Measurements from ENCODE around the gene NTN3. TPM values are rescaled to one million over a fixed set of nuclear protein-coding genes. Genes with fewer than 3 reads are reported as not detected.
A peak's percentile ranks its signal among the peaks of the same experiment; 100 is the strongest.

NTN3 gene
- total RNA-seq, 1 experiment from 2014 or later: 0.39 TPM

DNA sequence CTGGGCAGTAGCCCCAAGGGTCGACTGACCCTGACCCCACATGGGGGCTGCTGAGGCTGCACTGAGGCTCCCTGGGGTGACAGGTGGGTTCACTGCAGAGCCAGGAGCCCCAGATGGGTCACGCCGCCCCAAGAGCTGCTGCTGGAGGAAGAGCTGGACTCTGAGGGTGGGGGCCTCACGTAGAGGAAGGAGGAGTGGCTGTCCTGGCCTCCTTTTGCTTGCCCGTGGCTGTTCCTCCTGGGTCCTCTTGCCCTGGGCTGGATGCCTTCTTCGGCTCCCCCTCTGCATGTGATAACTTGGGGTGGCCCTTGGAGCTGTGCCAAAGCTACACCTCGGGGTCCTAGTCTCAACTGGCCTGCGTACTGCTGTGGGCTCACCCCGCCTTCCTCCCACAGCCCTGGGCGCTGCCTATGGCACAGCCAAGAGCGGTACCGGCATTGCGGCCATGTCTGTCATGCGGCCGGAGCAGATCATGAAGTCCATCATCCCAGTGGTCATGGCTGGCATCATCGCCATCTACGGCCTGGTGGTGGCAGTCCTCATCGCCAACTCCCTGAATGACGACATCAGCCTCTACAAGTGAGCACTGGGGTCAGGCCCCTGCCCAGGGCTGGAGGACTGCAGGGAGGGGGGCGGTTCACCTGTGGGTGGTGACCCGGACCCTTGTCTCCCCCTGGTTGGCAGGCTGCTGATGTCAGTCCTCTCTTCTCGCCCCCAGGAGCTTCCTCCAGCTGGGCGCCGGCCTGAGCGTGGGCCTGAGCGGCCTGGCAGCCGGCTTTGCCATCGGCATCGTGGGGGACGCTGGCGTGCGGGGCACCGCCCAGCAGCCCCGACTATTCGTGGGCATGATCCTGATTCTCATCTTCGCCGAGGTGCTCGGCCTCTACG is 48.0 kb downstream of the NTN3 start:
- Histone ChIP-seq H3K36me3 (ENCODE audit: control insufficient read depth, insufficient read depth, low read length) (peaks cover 5% of the 10 kb centered on the region), H3K4me1 (peaks cover 32% of the 10 kb centered on the region), H3K9me3 (no peaks in the 10 kb centered on the region), H3K27me3 (replicated peaks; ENCODE audit: control insufficient read depth, insufficient read depth, low read length) (no peaks in the 10 kb centered on the region), H3K4me3 (ENCODE audit: low read depth, low read length) (no peak overlapping the region)
- intact Hi-C loops (cut with micrococcal nuclease; ENCODE audit: unreplicated experiment): no loop called here
- H3K9me3 Mint-ChIP-seq (ENCODE audit: unreplicated experiment): no peaks in the 10 kb centered on the region
- no peaks in the 10 kb centered on the region for H3K27me3 Mint-ChIP-seq (ENCODE audit: insufficient read depth, unreplicated experiment)
- peak overlapping the region; percentile 87 for H3K4me3 Mint-ChIP-seq (ENCODE audit: unreplicated experiment)
- H3K36me3 Mint-ChIP-seq (ENCODE audit: insufficient read depth, unreplicated experiment): peaks cover 68% of the 10 kb centered on the region
- no TSS peak for BruUV-seq (replicated peaks)
- peak overlapping the region; percentile 89 for H3K27ac Mint-ChIP-seq (ENCODE audit: unreplicated experiment)
- no peak for DNase-seq
- H3K4me1 Mint-ChIP-seq (ENCODE audit: low read depth, unreplicated experiment): peaks cover 39% of the 10 kb centered on the region
- TF ChIP-seq, protein P1, sequence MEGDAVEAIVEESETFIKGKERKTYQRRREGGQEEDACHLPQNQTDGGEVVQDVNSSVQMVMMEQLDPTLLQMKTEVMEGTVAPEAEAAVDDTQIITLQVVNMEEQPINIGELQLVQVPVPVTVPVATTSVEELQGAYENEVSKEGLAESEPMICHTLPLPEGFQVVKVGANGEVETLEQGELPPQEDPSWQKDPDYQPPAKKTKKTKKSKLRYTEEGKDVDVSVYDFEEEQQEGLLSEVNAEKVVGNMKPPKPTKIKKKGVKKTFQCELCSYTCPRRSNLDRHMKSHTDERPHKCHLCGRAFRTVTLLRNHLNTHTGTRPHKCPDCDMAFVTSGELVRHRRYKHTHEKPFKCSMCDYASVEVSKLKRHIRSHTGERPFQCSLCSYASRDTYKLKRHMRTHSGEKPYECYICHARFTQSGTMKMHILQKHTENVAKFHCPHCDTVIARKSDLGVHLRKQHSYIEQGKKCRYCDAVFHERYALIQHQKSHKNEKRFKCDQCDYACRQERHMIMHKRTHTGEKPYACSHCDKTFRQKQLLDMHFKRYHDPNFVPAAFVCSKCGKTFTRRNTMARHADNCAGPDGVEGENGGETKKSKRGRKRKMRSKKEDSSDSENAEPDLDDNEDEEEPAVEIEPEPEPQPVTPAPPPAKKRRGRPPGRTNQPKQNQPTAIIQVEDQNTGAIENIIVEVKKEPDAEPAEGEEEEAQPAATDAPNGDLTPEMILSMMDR (IDR thresholded peaks at IDR 0.05; ENCODE audit: insufficient read depth in 1 of 2, low read depth in 1 of 2, low read length in 1 of 2, severe bottlenecking in 1 of 2, unreplicated experiment in 1 of 2): no peak
- POLR2A ChIA-PET: no interaction called here
- CTCF ChIA-PET: interaction anchor here (1.4 kb wide), 1 partner anchor 13 kb away, joined by 4 read pairs; no protein-coding TSS in a partner anchor

DNA sequence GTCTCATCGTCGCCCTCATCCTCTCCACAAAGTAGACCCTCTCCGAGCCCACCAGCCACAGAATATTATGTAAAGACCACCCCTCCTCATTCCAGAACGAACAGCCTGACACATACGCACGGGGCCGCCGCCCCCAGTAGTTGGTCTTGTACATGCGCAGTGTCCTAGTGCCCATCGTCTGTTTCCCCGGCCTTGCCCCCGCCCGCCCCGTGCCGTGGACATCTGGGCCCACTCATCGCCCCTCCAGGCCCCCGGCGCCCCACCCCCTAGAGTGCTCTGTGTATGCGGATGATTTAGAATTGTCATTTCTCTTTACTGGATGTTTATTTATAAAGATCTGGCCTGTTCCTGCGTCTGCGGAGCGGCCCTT is 48.6 kb downstream of the NTN3 start:
- Mint-ChIP-seq H3K4me1 (ENCODE audit: low read depth, unreplicated experiment) (peaks cover 45% of the 10 kb centered on the region), H3K27me3 (ENCODE audit: insufficient read depth, unreplicated experiment) (no peaks in the 10 kb centered on the region), H3K36me3 (ENCODE audit: insufficient read depth, unreplicated experiment) (peaks cover 70% of the 10 kb centered on the region), H3K9me3 (ENCODE audit: unreplicated experiment) (no peaks in the 10 kb centered on the region), H3K27ac (ENCODE audit: unreplicated experiment) (peak overlapping the region; percentile 89), H3K4me3 (ENCODE audit: unreplicated experiment) (peak overlapping the region; percentile 87)
- Histone ChIP-seq H3K9me3 (no peaks in the 10 kb centered on the region), H3K4me1 (peaks cover 38% of the 10 kb centered on the region), H3K4me3 (ENCODE audit: low read depth, low read length) (no peak overlapping the region), H3K36me3 (ENCODE audit: control insufficient read depth, insufficient read depth, low read length) (peaks cover 5% of the 10 kb centered on the region), H3K27me3 (replicated peaks; ENCODE audit: control insufficient read depth, insufficient read depth, low read length) (no peaks in the 10 kb centered on the region)
- POLR2A ChIA-PET: interaction anchor here (0.8 to 1.7 kb wide), 4 partner anchors 11 to 89 kb away, joined by 3 to 15 read pairs (median 7); partner anchors contain the start of gene CEMP1
- TF ChIP-seq, protein P1 (IDR thresholded peaks at IDR 0.05; ENCODE audit: insufficient read depth in 1 of 2, low read depth in 1 of 2, low read length in 1 of 2, severe bottlenecking in 1 of 2, unreplicated experiment in 1 of 2): no peak
- DNase-seq: no peak
- intact Hi-C loops (cut with micrococcal nuclease; ENCODE audit: unreplicated experiment): no loop called here
- BruUV-seq (replicated peaks): no TSS peak
- CTCF ChIA-PET: interaction anchor here (0.6 to 1.4 kb wide), 3 partner anchors 13 to 400 kb away, joined by 3 to 4 read pairs (median 4); no protein-coding TSS in a partner anchor

DNA sequence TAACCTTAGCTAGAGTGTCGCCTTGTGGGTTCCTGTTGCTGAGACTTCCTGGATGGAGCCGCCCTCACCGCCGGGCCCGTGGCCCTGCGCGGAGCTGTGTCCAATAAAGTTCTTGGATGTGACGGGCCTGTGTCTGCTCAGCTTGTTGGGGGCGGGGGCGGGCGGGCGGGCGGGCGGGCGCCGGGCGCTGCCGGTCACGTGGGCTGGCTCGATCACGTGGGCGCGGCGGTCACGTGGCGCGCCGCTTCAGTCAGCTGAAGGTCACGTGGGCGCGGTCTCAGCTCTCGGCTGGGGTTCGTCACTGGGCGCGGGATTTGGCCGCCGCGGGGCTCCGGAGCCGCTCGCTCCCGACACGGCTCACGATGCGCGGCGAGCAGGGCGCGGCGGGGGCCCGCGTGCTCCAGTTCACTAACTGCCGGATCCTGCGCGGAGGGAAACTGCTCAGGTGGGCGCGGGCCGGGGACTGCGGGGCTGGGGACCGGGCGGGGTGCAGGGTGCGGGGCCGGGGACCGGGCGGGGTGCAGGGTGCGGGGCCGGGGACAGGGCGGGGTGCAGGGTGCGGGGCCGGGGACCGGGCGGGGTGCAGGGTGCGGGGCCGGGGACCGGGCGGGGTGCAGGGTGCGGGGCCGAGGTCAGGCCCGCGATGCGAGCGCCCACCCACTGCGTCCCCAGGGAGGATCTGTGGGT is 49.1 kb downstream of the NTN3 start, which contains the start of gene AMDHD2:
Gene AMDHD2, plus strand, starts transcription at position 275 of the 687 bp plus-strand sequence. Its CDS starts 88 bp downstream, at position 363.
- H3K4me1 ChIP-seq: peaks cover 37% of the 10 kb centered on the region
- CTCF ChIA-PET: interaction anchor here (0.6 to 1.4 kb wide), 3 partner anchors 12 to 400 kb away, joined by 3 to 4 read pairs (median 4); no protein-coding TSS in a partner anchor

More for the DNA sequence above, 49.1 kb downstream of the NTN3 start, which contains the start of gene AMDHD2:
- no peaks in the 10 kb centered on the region for H3K9me3 ChIP-seq
- no peaks in the 10 kb centered on the region for H3K27me3 ChIP-seq (replicated peaks; ENCODE audit: control insufficient read depth, insufficient read depth, low read length)
- peak within 1 kb of the TSS; percentile 87 for H3K4me3 Mint-ChIP-seq (ENCODE audit: unreplicated experiment)
- peak within 1 kb of the TSS; percentile 74 for H3K4me3 ChIP-seq (ENCODE audit: low read depth, low read length)
- H3K27ac Mint-ChIP-seq (ENCODE audit: unreplicated experiment): peak within 1 kb of the TSS; percentile 89
- no TSS peak for BruUV-seq (replicated peaks)
- peaks cover 45% of the 10 kb centered on the region for H3K4me1 Mint-ChIP-seq (ENCODE audit: low read depth, unreplicated experiment)
- DNase-seq: peak; percentile 89 to 90
- H3K36me3 Mint-ChIP-seq (ENCODE audit: insufficient read depth, unreplicated experiment): peaks cover 72% of the 10 kb centered on the region
- TF ChIP-seq, protein P1 (IDR thresholded peaks at IDR 0.05; ENCODE audit: insufficient read depth in 1 of 2, low read depth in 1 of 2, low read length in 1 of 2, severe bottlenecking in 1 of 2, unreplicated experiment in 1 of 2): no peak
- H3K36me3 ChIP-seq (ENCODE audit: control insufficient read depth, insufficient read depth, low read length): peaks cover 5% of the 10 kb centered on the region
- H3K27me3 Mint-ChIP-seq (ENCODE audit: insufficient read depth, unreplicated experiment): no peaks in the 10 kb centered on the region
- intact Hi-C loops (cut with micrococcal nuclease; ENCODE audit: unreplicated experiment): no loop called here
- POLR2A ChIA-PET: interaction anchor here (0.8 to 1.7 kb wide), 4 partner anchors 11 to 90 kb away, joined by 3 to 15 read pairs (median 7); partner anchors contain the start of gene CEMP1
- no peaks in the 10 kb centered on the region for H3K9me3 Mint-ChIP-seq (ENCODE audit: unreplicated experiment)

Data from Caco-2 (cell line).